Transverse colon (tissue), 3 donors: ENCODE measurements around the gene BCL11B.

Source experiments
- CTCF ChIP-seq, 5 experiments: fragments of 200-600 bp in 3 of 5; fragments of 450-650 bp in 2 of 5; sonication (generic) in 3 of 5; IDR thresholded peaks; 1 replicate in 2 of 5; 2 replicates in 3 of 5; pipeline ENCODE4 v1.5.1; 2016 to 2017; ENCODE audit warnings: antibody characterized with exemption in 5 of 5, inconsistent platforms in 3 of 5, mild to moderate bottlenecking in 2 of 5, moderate library complexity in 1 of 5
- EP300 ChIP-seq: sonication (generic); formaldehyde crosslinking; IDR thresholded peaks from one replicate; pipeline ENCODE4 v1.6.1; 2017; ENCODE audit warnings: antibody characterized with exemption, low read depth
- POLR2A ChIP-seq: fragments of 450-650 bp; IDR thresholded peaks from one replicate; pipeline ENCODE4 v1.6.1; 2016; ENCODE audit warnings: antibody characterized with exemption, mild to moderate bottlenecking, moderate library complexity

- TF ChIP-seq EP300 (no peak), CTCF (IDR thresholded peaks at IDR 0.05) (peak; percentile 91 to 98 (median 97)), POLR2A (no peak)
These were observed 5.5 kb downstream of the BCL11B start for GRCh38 chr14:99266181-99267178.
